H54 (cell line): ENCODE measurements around the gene LRMDA.
A peak's percentile ranks its signal among the peaks of the same experiment; 100 is the strongest.

Experiments used
- DNase-seq: peaks from one replicate; pipeline ENCODE4 v3.0.0; 2011; ENCODE audit warnings: low spot score, mixed read lengths; ENCODE audit not compliant: insufficient read length
- FAIRE-seq: peaks from 3 replicates; lab custom pipeline; 2011; peaks lifted over from hg19 to GRCh38; lab: Jason Lieb, UNC
- POLR2A ChIP-seq: IDR thresholded peaks from 2 replicates; pipeline ENCODE4 v1.6.1; 2011; ENCODE audit warnings: low read depth, mild to moderate bottlenecking, low read length

Gene LRMDA

GRCh38 chr10:75538765-75539164 lies 107.3 kb downstream of the LRMDA start:
- FAIRE-seq (no peak), DNase-seq (no peak)
- TF ChIP-seq POLR2A, result no peak

GRCh38 chr10:75540357-75540966 lies 109.0 kb downstream of the LRMDA start:
- no peak for TF ChIP-seq POLR2A
- DNase-seq (no peak), FAIRE-seq (no peak)

GRCh38 chr10:75540981-75541380 lies 109.6 kb downstream of the LRMDA start:
- no peak for TF ChIP-seq POLR2A
- no peak for DNase-seq
- FAIRE-seq, result no peak

- no peak for TF ChIP-seq POLR2A
- FAIRE-seq (no peak), DNase-seq (no peak)
Measured at GRCh38 chr10:75541411-75541810, 110.0 kb downstream of the LRMDA start.

- no peak for TF ChIP-seq POLR2A
- FAIRE-seq, result no peak
- DNase-seq, result no peak
Measured at GRCh38 chr10:75542084-75542483, 110.7 kb downstream of the LRMDA start.

GRCh38 chr10:75542906-75543305 lies 111.5 kb downstream of the LRMDA start:
- DNase-seq, result no peak
- TF ChIP-seq POLR2A, result no peak
- FAIRE-seq, result peak; percentile 88

- DNase-seq, result no peak
- no peak for FAIRE-seq
- TF ChIP-seq POLR2A, result no peak
Measured at GRCh38 chr10:75544386-75544785, 113.0 kb downstream of the LRMDA start.

- TF ChIP-seq POLR2A, result no peak
- no peak for DNase-seq
- FAIRE-seq, result no peak
Measured at GRCh38 chr10:75544993-75545706, 113.7 kb downstream of the LRMDA start.

GRCh38 chr10:75546004-75546403 lies 114.6 kb downstream of the LRMDA start:
- no peak for DNase-seq
- no peak for TF ChIP-seq POLR2A
- no peak for FAIRE-seq

- FAIRE-seq (peak; percentile 100), DNase-seq (peak; percentile 27)
- TF ChIP-seq POLR2A, result no peak
Measured at GRCh38 chr10:75547391-75548298, 116.2 kb downstream of the LRMDA start.

- TF ChIP-seq POLR2A, result no peak
- DNase-seq (no peak), FAIRE-seq (no peak)
Measured at GRCh38 chr10:75548356-75548755, 116.9 kb downstream of the LRMDA start.

GRCh38 chr10:75550191-75550590 lies 118.8 kb downstream of the LRMDA start:
- DNase-seq (no peak), FAIRE-seq (no peak)
- no peak for TF ChIP-seq POLR2A

GRCh38 chr10:75552171-75552570 lies 120.7 kb downstream of the LRMDA start:
- FAIRE-seq (no peak), DNase-seq (no peak)
- no peak for TF ChIP-seq POLR2A

GRCh38 chr10:75553550-75553949 lies 122.1 kb downstream of the LRMDA start:
- no peak for TF ChIP-seq POLR2A
- no peak for FAIRE-seq
- DNase-seq, result no peak
